Measurements from ENCODE around the gene PPM1H.
"Not testable (repeated sequence)": the region's sequence is repeated elsewhere in the genome, so short reads cannot be mapped to it uniquely, and the experiment has no call there.

The PPM1H gene

DNA sequence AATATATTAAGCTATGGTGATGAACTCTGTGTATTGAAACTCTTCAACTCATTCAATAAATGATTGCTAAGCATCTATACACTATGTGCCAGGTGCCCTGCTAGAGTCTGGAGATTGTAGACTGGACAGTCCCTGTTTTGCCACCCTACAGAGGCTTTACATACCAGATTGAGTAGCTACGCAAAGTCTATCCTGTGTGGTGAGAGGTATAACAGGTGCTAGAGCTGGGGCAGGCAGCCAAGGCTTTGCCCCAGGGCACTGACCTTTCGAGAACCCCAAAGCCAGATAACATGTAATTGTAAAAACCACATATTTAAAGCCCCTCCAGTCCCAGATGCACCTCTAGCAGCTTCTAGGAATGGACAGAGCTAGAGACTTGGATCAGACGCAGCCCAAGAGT, 52.8 kb downstream of the PPM1H start:
- CTCF ChIA-PET: interaction anchor here (1.4 kb wide), 2 partner anchors 10 to 27 kb away, joined by 3 read pairs; no protein-coding TSS in a partner anchor
- POLR2A ChIA-PET: no interaction called here
- no peak for DNase-seq (ENCODE audit: extremely low spot score)
- TF ChIP-seq, protein P1, sequence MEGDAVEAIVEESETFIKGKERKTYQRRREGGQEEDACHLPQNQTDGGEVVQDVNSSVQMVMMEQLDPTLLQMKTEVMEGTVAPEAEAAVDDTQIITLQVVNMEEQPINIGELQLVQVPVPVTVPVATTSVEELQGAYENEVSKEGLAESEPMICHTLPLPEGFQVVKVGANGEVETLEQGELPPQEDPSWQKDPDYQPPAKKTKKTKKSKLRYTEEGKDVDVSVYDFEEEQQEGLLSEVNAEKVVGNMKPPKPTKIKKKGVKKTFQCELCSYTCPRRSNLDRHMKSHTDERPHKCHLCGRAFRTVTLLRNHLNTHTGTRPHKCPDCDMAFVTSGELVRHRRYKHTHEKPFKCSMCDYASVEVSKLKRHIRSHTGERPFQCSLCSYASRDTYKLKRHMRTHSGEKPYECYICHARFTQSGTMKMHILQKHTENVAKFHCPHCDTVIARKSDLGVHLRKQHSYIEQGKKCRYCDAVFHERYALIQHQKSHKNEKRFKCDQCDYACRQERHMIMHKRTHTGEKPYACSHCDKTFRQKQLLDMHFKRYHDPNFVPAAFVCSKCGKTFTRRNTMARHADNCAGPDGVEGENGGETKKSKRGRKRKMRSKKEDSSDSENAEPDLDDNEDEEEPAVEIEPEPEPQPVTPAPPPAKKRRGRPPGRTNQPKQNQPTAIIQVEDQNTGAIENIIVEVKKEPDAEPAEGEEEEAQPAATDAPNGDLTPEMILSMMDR (IDR thresholded peaks at IDR 0.05; ENCODE audit: control extremely low read depth, extremely low read depth, low read depth, missing control alignments): no peak

DNA sequence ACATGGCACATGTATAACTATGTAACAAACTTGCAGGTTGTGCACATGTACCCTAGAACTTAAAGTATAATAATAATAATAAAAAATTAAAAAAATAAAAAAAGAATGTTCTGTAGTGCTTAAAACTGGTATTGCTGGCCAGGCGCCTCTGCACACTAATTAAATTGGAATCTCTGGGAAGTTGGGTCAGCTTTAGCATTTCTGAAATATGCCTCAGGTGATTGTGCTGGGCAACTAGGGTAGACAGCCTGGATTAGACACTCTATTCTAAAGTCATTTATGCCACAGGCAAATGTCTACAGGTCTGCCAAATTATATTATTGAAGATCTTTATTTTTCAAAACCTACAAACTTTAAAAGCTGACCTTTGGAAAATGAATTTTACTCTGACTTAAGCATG, 55.3 kb downstream of the PPM1H start:
- DNase-seq (ENCODE audit: extremely low spot score): no peak
- ChIA-PET POLR2A (no interaction called here), CTCF (no interaction called here)
- TF ChIP-seq, protein P1 (IDR thresholded peaks at IDR 0.05; ENCODE audit: control extremely low read depth, extremely low read depth, low read depth, missing control alignments): no peak

DNA sequence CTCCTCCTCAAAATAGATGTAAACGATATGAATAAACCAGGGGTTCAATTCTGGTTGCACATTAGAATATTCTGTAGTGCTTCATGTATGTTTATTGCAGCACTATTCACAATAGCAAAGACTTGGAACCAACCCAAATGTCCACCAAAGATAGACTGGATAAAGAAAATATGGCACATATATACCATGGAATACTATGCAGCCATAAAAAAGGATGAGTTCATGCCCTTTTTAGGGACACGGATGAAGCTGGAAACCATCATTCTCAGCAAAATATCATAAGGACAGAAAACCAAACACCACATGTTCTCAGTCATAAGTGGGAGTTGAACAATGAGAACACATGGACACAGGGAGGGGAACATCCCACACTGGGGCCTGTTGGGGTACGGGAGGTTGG, 55.7 kb downstream of the PPM1H start:
- CTCF ChIA-PET; POLR2A ChIA-PET; DNase-seq (ENCODE audit: extremely low spot score): not testable (repeated sequence)

DNA sequence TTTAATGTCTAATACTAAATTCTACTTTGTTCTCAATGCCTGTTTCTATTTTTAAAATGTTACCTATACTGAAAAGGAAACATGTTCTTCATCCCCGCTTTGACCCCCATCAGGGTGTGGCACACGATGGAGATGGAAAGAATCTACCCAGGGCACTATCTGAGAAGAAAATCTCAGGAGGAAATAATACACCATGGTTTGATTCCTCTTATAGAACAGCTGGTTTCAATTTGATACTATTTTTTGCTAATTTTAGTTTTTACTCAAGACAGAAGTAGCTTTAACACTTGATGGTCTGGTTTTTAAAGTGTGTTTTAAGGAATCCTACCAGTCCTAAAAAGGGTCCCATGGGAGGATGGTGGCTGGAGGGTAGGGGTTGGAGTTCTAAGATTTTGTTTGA, 56.7 kb downstream of the PPM1H start:
- no peak for DNase-seq (ENCODE audit: extremely low spot score)
- CTCF ChIA-PET: no interaction called here
- POLR2A ChIA-PET: no interaction called here
- TF ChIP-seq, protein P1 (IDR thresholded peaks at IDR 0.05; ENCODE audit: control extremely low read depth, extremely low read depth, low read depth, missing control alignments): no peak

DNA sequence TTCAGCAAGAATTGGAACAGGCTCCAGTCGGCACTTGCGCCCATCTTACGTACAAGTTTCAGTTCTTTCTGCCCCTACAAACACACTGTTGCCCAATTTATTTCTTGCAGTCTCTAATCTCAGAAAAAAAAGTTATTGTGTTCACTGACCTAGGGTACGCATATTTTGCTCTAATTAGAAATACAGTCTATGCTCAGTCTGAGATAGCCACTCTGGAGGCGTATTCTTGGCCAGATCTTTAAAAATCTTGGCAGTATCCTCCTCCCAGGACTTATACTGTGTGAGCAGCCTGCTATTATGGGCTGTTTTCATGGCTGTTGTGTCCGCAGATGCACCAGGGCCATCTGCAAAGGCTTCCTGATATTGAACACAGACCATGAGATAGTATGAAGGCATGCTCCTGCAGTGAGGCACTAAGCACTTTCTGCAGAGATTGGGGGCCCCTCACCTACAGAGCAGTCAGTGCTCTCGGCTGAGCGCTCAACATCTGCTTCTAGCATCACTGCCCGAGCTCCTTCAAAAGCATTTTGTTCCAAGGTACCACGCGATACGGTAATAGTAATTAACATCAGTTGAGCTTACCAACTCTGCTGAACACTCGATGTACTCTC, 57.9 kb downstream of the PPM1H start:
- CTCF ChIA-PET: no interaction called here
- POLR2A ChIA-PET: no interaction called here
- TF ChIP-seq, protein P1 (IDR thresholded peaks at IDR 0.05; ENCODE audit: control extremely low read depth, extremely low read depth, low read depth, missing control alignments): no peak

DNA sequence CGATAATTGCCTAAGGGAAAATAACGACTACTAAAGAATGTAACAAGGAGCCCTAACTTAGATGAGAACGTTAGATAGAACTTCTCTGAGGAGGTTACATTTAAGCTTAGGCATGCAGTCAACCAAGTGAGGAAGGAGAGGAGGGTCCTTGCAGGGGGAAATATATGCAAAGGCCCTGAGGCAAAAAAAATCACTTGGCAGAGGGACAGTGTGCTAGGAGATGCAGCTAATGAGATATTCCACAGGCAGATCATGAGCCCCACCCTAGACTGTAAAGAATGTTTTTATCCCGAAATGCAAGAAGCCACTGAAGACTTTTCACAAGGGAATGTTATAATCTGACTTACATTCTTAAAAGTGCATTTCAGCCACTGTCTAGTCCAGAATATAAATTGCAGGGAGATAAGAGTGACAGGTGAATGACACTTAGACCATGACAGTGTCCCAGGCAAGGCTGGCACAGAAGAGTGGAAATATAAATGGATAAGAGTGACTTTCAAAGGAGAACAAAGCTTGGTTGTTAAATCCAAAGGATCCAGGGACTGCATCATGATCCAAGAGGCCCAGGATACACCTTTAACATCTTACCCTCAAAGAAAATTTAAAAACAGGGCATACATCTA, 61.0 kb downstream of the PPM1H start:
- TF ChIP-seq, protein P1 (IDR thresholded peaks at IDR 0.05; ENCODE audit: control extremely low read depth, extremely low read depth, low read depth, missing control alignments): no peak
- POLR2A ChIA-PET: no interaction called here
- no peak for DNase-seq (ENCODE audit: extremely low spot score)
- CTCF ChIA-PET: interaction anchor here (0.8 kb wide), 1 partner anchor 11 kb away, joined by 3 read pairs; no protein-coding TSS in a partner anchor

More for the DNA sequence above, 57.9 kb downstream of the PPM1H start:
- no peak for DNase-seq (ENCODE audit: extremely low spot score)

DNA sequence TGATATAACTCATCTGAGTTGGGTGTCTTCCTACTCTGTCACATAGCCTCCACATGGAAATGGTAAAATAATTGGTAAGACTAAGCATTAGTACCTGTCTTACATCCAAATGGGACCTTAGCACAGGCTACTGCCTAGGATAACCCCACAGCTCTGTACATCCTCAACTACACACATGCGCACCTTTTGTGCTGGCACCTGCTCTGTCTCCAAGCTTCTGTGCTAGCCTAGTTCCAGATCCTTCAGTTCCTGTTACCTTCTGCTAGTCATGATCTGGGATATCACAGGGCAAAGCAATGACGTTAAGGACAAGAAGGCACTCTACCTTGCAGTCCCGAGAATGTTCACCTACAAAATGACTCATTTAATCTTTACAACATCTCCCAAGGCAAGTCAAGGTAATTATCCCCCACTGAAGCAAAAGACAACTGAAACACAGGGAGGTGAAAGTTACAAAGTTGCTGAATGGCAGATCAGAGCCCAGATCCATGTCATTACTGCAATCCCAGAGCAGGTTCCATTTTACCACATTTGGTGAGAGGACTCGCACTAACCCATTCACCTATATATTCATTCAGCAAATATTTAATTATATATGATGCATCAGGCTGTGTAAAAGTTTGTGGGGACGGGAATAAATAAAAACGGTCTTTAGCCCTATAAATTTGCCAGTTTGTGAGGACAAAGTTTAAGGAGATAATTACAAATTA, 61.7 kb downstream of the PPM1H start:
- POLR2A ChIA-PET: no interaction called here
- TF ChIP-seq, protein P1 (IDR thresholded peaks at IDR 0.05; ENCODE audit: control extremely low read depth, extremely low read depth, low read depth, missing control alignments): no peak
- CTCF ChIA-PET: no interaction called here
- DNase-seq (ENCODE audit: extremely low spot score): no peak
